ENCODE results near the gene PROM2. TPM values are rescaled to one million over a fixed set of nuclear protein-coding genes. Genes with fewer than 3 reads are reported as not detected.

PROM2 gene
- total RNA-seq = 0.09 and 0.22 TPM in 2 replicates

GRCh38 chr2:95274291-95275150 lies at the start of gene PROM2:
Gene PROM2, plus strand, starts transcription at chr2:95274449. Its CDS starts 137 bp downstream, at chr2:95274586.

GRCh38 chr2:95296880-95297487 lies 22.7 kb downstream of the PROM2 start, which contains the start of gene KCNIP3:
Gene KCNIP3, plus strand, starts transcription at chr2:95297347. Its CDS starts 92 bp downstream, at chr2:95297439.

Other genes starting within 250 kb of the PROM2 start
- gene MAL, start 248.7 kb upstream of the PROM2 start, total RNA-seq = not detected in 2 replicates
- 37.5 and 45.0 TPM in 2 replicates for gene MRPS5, start 152.6 kb upstream of the PROM2 start, total RNA-seq
- gene ZNF514, start 114.6 kb upstream of the PROM2 start, total RNA-seq = 8.3 and 14.6 TPM in 2 replicates
- gene ZNF2, start 108.6 kb upstream of the PROM2 start, total RNA-seq = 6.8 and 9.3 TPM in 2 replicates
- gene ZNF892, start 66.9 kb upstream of the PROM2 start, total RNA-seq = 3.6 and 7.4 TPM in 2 replicates
- gene KCNIP3, start 22.9 kb downstream of the PROM2 start, total RNA-seq = 0.11 and 0.17 TPM in 2 replicates
- 24.7 and 27.9 TPM in 2 replicates for gene FAHD2A, start 128.3 kb downstream of the PROM2 start, total RNA-seq
- not detected in 2 replicates for gene TRIM43B, start 210.3 kb downstream of the PROM2 start, total RNA-seq

Data from dermis lymphatic vessel endothelial cell (primary cell).